Mucosa of rectum (tissue), 2 donors: Measurements from ENCODE around the gene CHTF18.
"Not testable (repeated sequence)": the region's sequence is repeated elsewhere in the genome, so short reads cannot be mapped to it uniquely, and the experiment has no call there.

Source experiments
- H3K27ac ChIP-seq, 2 donors: one replicate each; pipeline ENCODE4 v1.7.0; 2013; ENCODE audit warnings: inconsistent platforms in 2 of 2, low read depth in 2 of 2, low read length in 2 of 2
- H3K27me3 ChIP-seq, 2 donors: one replicate each; pipeline ENCODE4 v1.7.0; 2013; ENCODE audit warnings: low read length in 2 of 2; ENCODE audit not compliant: control insufficient read depth in 2 of 2, insufficient read depth in 2 of 2
- H3K36me3 ChIP-seq, 2 donors: one replicate each; pipeline ENCODE4 v1.7.0; 2013; ENCODE audit warnings: low read length in 2 of 2; ENCODE audit not compliant: control insufficient read depth in 2 of 2, insufficient read depth in 2 of 2
- H3K4me1 ChIP-seq, 2 donors: one replicate each; pipeline ENCODE4 v1.7.0; 2013; ENCODE audit warnings: low read length in 2 of 2, mild to moderate bottlenecking in 1 of 2; ENCODE audit not compliant: control insufficient read depth in 2 of 2, insufficient read depth in 2 of 2
- H3K4me3 ChIP-seq, 2 donors: one replicate each; pipeline ENCODE4 v1.7.0; 2013; ENCODE audit warnings: low read length in 2 of 2
- H3K9ac ChIP-seq, 2 donors: one replicate each; pipeline ENCODE4 v1.7.0; 2013; ENCODE audit warnings: low read length in 2 of 2, low read depth in 1 of 2, mild to moderate bottlenecking in 1 of 2
- H3K9me3 ChIP-seq, 2 donors: one replicate each; pipeline ENCODE4 v1.7.0; 2013; ENCODE audit warnings: low read length in 2 of 2; ENCODE audit not compliant: control insufficient read depth in 2 of 2
- donor health status: healthy.
- donor health status: Normal muscosa, but diverticular disease.

The CHTF18 gene

GRCh38 chr16:776298-776697 lies 12.1 kb upstream of the CHTF18 start:
- peaks cover 5 to 19% of the 10 kb centered on the region in 2 donors for H3K27me3 ChIP-seq
- not testable (repeated sequence) for H3K9ac ChIP-seq, H3K27ac ChIP-seq, H3K4me1 ChIP-seq, H3K9me3 ChIP-seq, H3K4me3 ChIP-seq, H3K36me3 ChIP-seq

DNA sequence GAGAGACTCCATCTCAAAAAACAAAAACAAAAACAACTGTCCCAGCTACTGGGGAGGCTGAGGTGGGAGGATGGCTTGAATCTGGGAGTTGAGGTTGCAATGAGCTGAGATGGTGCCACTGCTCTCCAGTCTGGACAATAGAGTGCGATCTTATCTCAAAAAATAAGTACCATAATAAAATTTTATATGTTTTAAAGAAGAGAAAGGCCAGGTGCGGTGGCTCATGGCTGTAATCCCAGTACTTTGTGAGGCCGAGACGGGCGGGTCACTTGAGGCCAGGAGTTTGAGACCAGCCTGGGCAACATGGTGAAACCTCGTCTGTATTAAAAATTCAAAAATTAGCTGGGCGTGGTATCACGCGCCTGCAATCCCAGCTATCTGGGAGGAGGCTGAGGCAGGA lies 11.6 kb upstream of the CHTF18 start:
- H3K27me3 ChIP-seq: peaks cover 5 to 18% of the 10 kb centered on the region in 2 donors
- H3K4me3 ChIP-seq: no peak overlapping the region
- no peaks in the 10 kb centered on the region for H3K36me3 ChIP-seq
- no peak overlapping the region for H3K27ac ChIP-seq
- no peak overlapping the region for H3K9ac ChIP-seq
- H3K4me1 ChIP-seq: no peaks in the 10 kb centered on the region
- H3K9me3 ChIP-seq: no peaks in the 10 kb centered on the region

DNA sequence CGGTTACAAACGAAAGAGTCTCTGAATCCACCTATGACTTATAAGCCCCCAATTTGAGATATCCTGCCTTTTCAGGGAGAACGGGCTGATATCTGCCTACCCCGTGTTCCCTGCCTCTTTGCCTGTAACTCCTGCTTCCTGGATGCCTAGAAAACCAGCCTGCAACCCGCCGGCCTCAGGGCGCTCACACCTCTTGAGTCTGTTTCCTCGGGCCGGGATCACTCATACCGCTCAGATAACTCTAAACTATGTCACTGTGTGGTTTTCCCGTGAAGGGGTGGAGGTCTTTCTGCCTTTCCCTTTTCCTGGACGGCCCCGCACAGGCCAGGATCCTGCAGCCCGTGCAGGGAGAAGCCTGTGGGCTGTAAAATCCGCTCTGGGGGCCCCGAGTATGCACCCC lies 10.6 kb upstream of the CHTF18 start:
- Histone ChIP-seq H3K36me3 (no peaks in the 10 kb centered on the region), H3K4me1 (no peaks in the 10 kb centered on the region), H3K27me3 (peaks cover 7 to 25% of the 10 kb centered on the region in 2 donors), H3K9ac (no peak overlapping the region), H3K4me3 (no peak overlapping the region), H3K27ac (no peak overlapping the region), H3K9me3 (no peaks in the 10 kb centered on the region)

DNA sequence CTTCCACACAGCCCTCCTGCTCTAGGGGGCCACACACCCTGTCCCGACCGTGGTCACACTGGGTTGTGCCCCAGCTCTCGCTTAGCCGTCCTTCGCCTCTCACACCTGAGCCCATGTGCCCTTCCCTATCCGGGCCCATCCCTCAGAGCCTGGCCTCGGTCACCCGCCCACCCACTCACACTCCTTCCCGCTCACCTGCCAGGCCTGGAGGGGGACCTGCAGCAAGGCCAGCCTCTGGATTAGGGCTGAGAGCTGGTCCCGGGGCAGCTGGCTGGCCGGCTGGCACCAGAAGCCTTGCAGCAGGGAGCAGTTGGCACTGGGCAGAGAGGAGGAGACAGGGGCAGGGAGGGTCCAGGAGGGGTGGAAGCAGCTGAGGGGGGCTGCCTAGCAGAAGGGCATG lies 10.0 kb upstream of the CHTF18 start:
- Histone ChIP-seq H3K9ac (no peak overlapping the region), H3K27me3 (peaks cover 13 to 31% of the 10 kb centered on the region in 2 donors), H3K36me3 (no peaks in the 10 kb centered on the region)

DNA sequence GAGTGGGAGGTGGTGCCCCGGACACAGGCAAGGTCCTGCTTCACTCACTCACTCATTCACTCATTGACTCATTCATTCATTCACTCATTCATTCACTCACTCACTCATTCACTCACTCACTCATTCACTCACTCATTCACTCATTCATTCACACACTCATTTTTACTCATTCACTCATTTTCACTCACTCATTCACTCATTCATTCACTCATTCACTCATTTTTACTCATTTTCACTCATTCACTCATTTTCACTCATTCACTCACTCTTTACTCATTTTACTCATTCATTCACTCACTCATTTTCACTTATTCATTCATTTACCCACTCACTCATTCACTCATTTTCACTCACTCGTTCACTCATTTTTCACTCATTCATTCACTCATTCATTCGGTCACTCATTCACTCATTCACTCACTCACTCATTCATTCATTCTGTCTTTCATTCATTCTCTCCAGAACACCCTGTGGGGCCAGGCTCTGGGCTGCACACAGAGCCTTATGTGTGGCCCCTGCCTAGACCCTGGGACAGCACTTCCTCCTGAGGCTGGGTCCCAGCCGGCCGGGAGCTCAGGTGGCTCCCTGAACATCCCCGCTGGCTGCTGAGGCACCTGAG lies 9.4 kb upstream of the CHTF18 start:
- H3K4me3 ChIP-seq: no peak overlapping the region
- H3K9me3 ChIP-seq: no peaks in the 10 kb centered on the region
- H3K36me3 ChIP-seq: no peaks in the 10 kb centered on the region
- peaks cover 13 to 33% of the 10 kb centered on the region in 2 donors for H3K27me3 ChIP-seq
- H3K27ac ChIP-seq: no peak overlapping the region
- H3K4me1 ChIP-seq: no peaks in the 10 kb centered on the region
- no peak overlapping the region for H3K9ac ChIP-seq

More for the DNA sequence above, 10.0 kb upstream of the CHTF18 start:
- H3K9me3 ChIP-seq: no peaks in the 10 kb centered on the region
- no peak overlapping the region for H3K27ac ChIP-seq
- no peak overlapping the region for H3K4me3 ChIP-seq
- H3K4me1 ChIP-seq: no peaks in the 10 kb centered on the region

DNA sequence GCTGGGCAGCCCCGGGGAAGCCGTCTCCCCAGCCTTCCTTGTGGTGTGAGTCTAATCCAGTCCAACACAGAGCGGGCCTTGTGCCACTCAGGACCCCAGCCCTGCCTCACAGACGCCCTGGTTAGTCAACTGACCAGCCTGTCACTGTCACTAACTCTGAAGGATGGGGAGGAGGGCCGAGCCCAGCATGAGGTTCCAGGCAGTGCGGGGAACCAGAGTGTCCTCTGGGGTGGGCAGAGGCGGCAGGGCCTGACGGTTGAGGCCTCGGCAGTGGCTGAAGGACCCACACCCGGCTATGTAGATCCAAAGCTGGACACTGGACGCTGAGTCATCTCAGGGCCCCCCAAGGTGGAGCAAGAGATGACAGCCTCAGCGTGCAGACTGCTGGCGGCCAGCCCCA lies 8.9 kb upstream of the CHTF18 start:
- Histone ChIP-seq H3K4me1 (no peaks in the 10 kb centered on the region), H3K9me3 (no peaks in the 10 kb centered on the region), H3K4me3 (no peak overlapping the region), H3K27ac (no peak overlapping the region), H3K36me3 (no peaks in the 10 kb centered on the region), H3K27me3 (peaks cover 13 to 33% of the 10 kb centered on the region in 2 donors), H3K9ac (no peak overlapping the region)

- no peak overlapping the region for H3K9ac ChIP-seq
- no peaks in the 10 kb centered on the region for H3K4me1 ChIP-seq
- H3K36me3 ChIP-seq: no peaks in the 10 kb centered on the region
- peaks cover 13 to 33% of the 10 kb centered on the region in 2 donors for H3K27me3 ChIP-seq
- H3K4me3 ChIP-seq: no peak overlapping the region
- no peaks in the 10 kb centered on the region for H3K9me3 ChIP-seq
- H3K27ac ChIP-seq: no peak overlapping the region
Measured at GRCh38 chr16:780296-780695, 8.1 kb upstream of the CHTF18 start.

DNA sequence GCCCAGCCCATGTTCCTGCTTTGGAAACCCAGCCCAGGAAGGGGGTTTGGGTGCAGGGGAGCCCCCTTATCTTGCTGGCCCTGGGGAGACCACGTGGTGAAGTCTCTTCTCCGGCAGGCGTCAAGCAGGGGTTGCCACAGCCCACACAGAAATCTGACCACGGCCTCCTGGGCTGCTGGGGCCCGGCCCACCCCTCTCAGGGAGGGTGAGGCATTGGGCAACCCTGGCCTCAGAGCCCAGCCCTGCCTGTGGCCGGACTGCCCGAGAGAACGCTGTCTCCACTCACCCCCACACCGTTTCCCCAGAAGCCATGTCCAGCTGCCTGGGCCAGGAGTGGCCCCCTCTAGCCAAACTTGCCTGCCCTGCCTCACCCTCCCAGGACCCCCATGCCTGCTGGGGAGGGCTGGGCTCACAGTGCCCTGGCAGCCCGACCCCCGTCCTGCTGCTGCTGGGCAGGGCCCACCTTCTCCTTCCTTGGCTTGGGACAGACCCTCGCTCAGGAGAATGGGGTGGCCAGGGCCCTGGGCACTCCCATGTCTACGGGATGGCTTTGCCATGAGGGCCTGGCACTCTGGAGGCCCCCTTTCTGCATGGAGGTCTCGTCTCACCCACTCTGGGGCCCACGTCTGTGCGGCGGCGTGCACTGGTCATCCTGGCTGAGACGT lies 6.9 kb upstream of the CHTF18 start:
- H3K27ac ChIP-seq: no peak overlapping the region
- H3K4me3 ChIP-seq: no peak overlapping the region
- no peaks in the 10 kb centered on the region for H3K9me3 ChIP-seq
- H3K27me3 ChIP-seq: peaks cover 13 to 33% of the 10 kb centered on the region in 2 donors
- peaks cover 2 to 3% of the 10 kb centered on the region in 2 donors for H3K36me3 ChIP-seq
- H3K4me1 ChIP-seq: no peaks in the 10 kb centered on the region
- no peak overlapping the region for H3K9ac ChIP-seq

DNA sequence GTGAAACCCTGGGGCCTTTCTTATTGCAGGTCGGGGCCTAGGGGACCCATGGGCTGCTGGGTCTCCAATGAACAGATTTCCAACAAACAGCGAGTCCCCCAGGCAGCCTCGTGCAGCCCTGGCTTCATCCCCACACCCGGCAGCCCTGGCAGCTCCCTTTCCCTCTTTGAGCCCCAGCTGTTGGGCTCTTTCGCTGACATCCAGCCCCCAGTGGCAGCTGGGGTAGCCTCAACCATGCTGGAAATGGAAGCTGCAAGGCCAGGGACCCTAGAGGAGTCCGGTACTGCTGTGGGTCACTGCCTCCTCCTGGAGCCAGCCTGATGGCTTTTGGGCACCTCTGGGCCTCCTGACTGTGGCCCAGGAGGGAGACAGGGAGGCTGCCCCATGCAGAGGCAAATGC lies 6.2 kb upstream of the CHTF18 start:
- no peak overlapping the region for H3K9ac ChIP-seq
- peaks cover 4% of the 10 kb centered on the region in 2 donors for H3K36me3 ChIP-seq
- peaks cover 13 to 33% of the 10 kb centered on the region in 2 donors for H3K27me3 ChIP-seq
- H3K4me1 ChIP-seq: peaks cover 1 to 3% of the 10 kb centered on the region in 2 donors
- no peak overlapping the region for H3K27ac ChIP-seq
- H3K9me3 ChIP-seq: no peaks in the 10 kb centered on the region
- H3K4me3 ChIP-seq: no peak overlapping the region

DNA sequence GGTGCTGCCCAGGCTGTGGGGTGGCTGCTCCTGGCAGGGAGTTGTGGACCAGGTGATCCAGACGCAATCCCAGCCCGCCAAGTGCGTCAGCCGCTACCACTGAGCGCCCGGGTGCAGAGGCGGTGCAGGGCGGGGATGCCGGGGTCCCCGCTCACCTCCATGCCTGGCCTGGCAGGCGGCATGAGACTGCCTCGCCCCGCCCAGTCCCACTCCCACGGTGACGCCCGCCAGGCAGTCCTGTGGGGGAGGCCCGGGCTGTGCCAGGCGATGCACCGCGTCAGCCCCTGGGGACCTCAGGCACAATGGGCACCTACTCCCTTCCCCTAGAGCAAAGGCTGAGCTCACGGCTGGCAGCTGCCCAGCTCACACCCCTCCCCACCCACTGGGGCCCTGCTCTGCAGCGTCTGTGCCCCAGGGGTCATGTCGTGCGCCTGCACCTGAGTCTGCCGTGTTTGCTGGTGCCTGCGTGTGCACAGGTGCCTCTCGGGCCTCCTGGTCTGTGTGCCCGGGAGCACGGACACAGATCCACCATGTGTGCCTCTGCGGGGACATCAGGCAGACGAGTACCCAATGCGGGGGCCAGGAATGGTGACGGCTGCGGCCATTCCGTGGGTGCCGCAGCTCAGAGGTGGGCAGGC lies 5.5 kb upstream of the CHTF18 start:
- H3K27me3 ChIP-seq: peaks cover 10 to 33% of the 10 kb centered on the region in 2 donors
- H3K9me3 ChIP-seq: no peaks in the 10 kb centered on the region
- H3K9ac ChIP-seq: no peak overlapping the region
- H3K4me3 ChIP-seq: no peak overlapping the region
- H3K27ac ChIP-seq: no peak overlapping the region
- H3K36me3 ChIP-seq: peaks cover 4% of the 10 kb centered on the region in 2 donors
- H3K4me1 ChIP-seq: peaks cover 6 to 8% of the 10 kb centered on the region in 2 donors
